HepG2 (cell line): ENCODE measurements around the gene INHBC. TPM values are rescaled to one million over a fixed set of nuclear protein-coding genes. Genes with fewer than 3 reads are reported as not detected.

Source experiments
- AHR ChIP-seq: IDR thresholded peaks from 2 replicates; pipeline ENCODE4 v1.6.1; 2018; ENCODE audit warnings: missing genetic modification reagents, missing compliant biosample characterization
- ARNTL ChIP-seq: sonication (generic); formaldehyde crosslinking; IDR thresholded peaks from 2 replicates; pipeline ENCODE4 v1.4.0; 2020; ENCODE audit warnings: mild to moderate bottlenecking, missing genetic modification reagents
- BRF2 ChIP-seq: sonication (generic); formaldehyde crosslinking; IDR thresholded peaks from 2 replicates; pipeline ENCODE4 v1.8.1; 2022; ENCODE audit warnings: mild to moderate bottlenecking, missing genetic modification reagents
- FOXA3 ChIP-seq: IDR thresholded peaks from 2 replicates; pipeline ENCODE4 v1.6.1; 2016; ENCODE audit warnings: missing genetic modification reagents, missing compliant biosample characterization
- HHEX ChIP-seq: IDR thresholded peaks from 2 replicates; pipeline ENCODE4 v1.6.1; 2016; ENCODE audit warnings: control low read depth
- KLF9 ChIP-seq: IDR thresholded peaks from 2 replicates; pipeline ENCODE4 v1.6.1; 2016; ENCODE audit warnings: low read depth
- LCORL ChIP-seq, 2 experiments: fragments of 450-650 bp in 1 of 2; sonication (generic) in 1 of 2; formaldehyde crosslinking in 1 of 2; IDR thresholded peaks; 2 replicates each; pipeline versions ENCODE4 v1.5.0 to v1.6.1; 2017 to 2020; ENCODE audit warnings: antibody characterized with exemption in 1 of 2, missing genetic modification reagents in 1 of 2
- POLR2A ChIP-seq, 2 experiments: IDR thresholded peaks; 2 replicates each; pipeline ENCODE4 v1.6.1; 2011; ENCODE audit warnings: low read depth in 2 of 2, low read length in 2 of 2, mild to moderate bottlenecking in 1 of 2, moderate library complexity in 1 of 2; ENCODE audit not compliant: insufficient read depth in 1 of 2
- RERE ChIP-seq: IDR thresholded peaks from 2 replicates; pipeline ENCODE4 v1.6.1; 2016; ENCODE audit warnings: low read depth, missing genetic modification reagents, missing compliant biosample characterization
- REXO4 ChIP-seq: sonication (generic); formaldehyde crosslinking; IDR thresholded peaks from 2 replicates; pipeline ENCODE4 v1.8.0; 2022; ENCODE audit warnings: missing genetic modification reagents, mild to moderate bottlenecking, borderline replicate concordance
- SALL1 ChIP-seq: sonication (generic); formaldehyde crosslinking; IDR thresholded peaks from 2 replicates; pipeline ENCODE4 v1.8.0; 2022; ENCODE audit warnings: mild to moderate bottlenecking, missing genetic modification reagents
- SMAD1 ChIP-seq: sonication (generic); formaldehyde crosslinking; IDR thresholded peaks from 2 replicates; pipeline ENCODE4 v1.4.0; 2020; ENCODE audit warnings: missing genetic modification reagents, low read depth, mild to moderate bottlenecking, borderline replicate concordance
- SRSF4 ChIP-seq: fragments of 200-400 bp; formaldehyde crosslinking; IDR thresholded peaks from one replicate; pipeline ENCODE4 v1.6.1; 2018; ENCODE audit warnings: mild to moderate bottlenecking, low read depth, low read length, moderate library complexity; ENCODE audit not compliant: poor library complexity, severe bottlenecking
- STAG1 ChIP-seq: sonication (generic); formaldehyde crosslinking; IDR thresholded peaks from 2 replicates; pipeline ENCODE4 v1.4.0; 2020; ENCODE audit warnings: missing genetic modification reagents
- ZNF274 ChIP-seq: sonication (generic); formaldehyde crosslinking; IDR thresholded peaks from 2 replicates; pipeline ENCODE4 v1.5.1; 2020; ENCODE audit warnings: mild to moderate bottlenecking, missing genetic modification reagents
- ZNF280D ChIP-seq: sonication (generic); formaldehyde crosslinking; IDR thresholded peaks from 2 replicates; pipeline ENCODE4 v1.5.1; 2020; ENCODE audit warnings: mild to moderate bottlenecking, missing genetic modification reagents
- ZNF362 ChIP-seq: sonication (generic); formaldehyde crosslinking; IDR thresholded peaks from 2 replicates; pipeline ENCODE4 v1.4.0; 2020; ENCODE audit warnings: missing genetic modification reagents, mild to moderate bottlenecking, borderline replicate concordance
- ZNF746 ChIP-seq: sonication (generic); formaldehyde crosslinking; IDR thresholded peaks from 2 replicates; pipeline ENCODE4 v1.8.0; 2022; ENCODE audit warnings: mild to moderate bottlenecking, missing genetic modification reagents
- ZNF780A ChIP-seq: sonication (generic); formaldehyde crosslinking; IDR thresholded peaks from 2 replicates; pipeline ENCODE4 v1.8.0; 2022; ENCODE audit warnings: mild to moderate bottlenecking, missing genetic modification reagents, moderate library complexity
- polyA plus RNA-seq, 8 experiments: library from polyadenylated mRNA; depleted of rRNA in 3 of 8; stranded (reverse) in 7 of 8; unstranded in 1 of 8; fragments of >200 nt; fragmentation: Illumina TruSeq in 4 of 8; extraction: Trizol in 4 of 8; gene quantifications; 2 replicates each; pipeline versions ENCODE4 v1.2.1 to v1.2.3, GENCODE V29; 2011 to 2016; ENCODE audit warnings: low read depth in 4 of 8, missing spikeins in 1 of 8, mixed read lengths in 1 of 8; ENCODE audit not compliant: insufficient read depth in 1 of 8
- total RNA-seq, 5 experiments: library from RNA; depleted of rRNA; stranded (reverse); fragments of >200 nt; fragmentation: Illumina TruSeq; extraction: Trizol; gene quantifications; 2 replicates each; pipeline ENCODE4 v1.2.3, GENCODE V29; 2016; ENCODE audit warnings: low read depth in 1 of 5
- TF ChIP-seq, protein P1 (sequence below): sonication (generic); formaldehyde crosslinking; IDR thresholded peaks from 2 replicates; pipeline ENCODE4 v1.8.1; 2023; ENCODE audit warnings: mild to moderate bottlenecking, missing genetic modification reagents, borderline replicate concordance

INHBC gene
- total and polyA plus RNA-seq, 2 of the 13 experiments (the other 11 are each of a cell fraction or from before 2014, with no cell fraction given): 1.8 to 13.8 TPM

DNA sequence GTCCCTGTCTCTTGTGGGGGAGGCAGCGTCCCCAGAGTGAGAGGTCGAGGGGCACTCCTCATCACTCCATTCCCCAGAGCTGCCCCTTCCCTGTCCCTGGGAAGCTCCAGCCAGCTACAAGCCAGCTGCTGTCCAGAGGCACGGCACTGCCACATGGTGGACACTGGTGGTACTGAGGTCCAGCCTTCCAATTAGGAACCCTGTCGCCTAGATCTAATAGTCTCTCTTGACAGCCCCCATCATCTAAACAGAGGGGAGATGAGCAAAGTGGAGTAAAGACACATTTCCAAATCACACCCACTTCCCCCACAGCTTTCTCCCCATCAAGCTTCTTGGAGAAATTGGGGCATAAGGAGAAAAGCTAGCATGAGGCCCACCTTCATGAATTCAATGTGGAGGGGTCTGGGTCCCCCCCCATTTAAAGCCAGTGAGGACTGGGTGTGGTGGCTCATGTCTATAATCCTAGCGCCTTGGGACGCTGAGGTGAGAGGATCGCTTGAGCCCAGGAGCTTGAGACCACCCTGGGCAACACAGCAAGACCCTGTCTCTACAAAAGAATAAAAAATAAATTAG, 18.4 kb downstream of the INHBC start (continued):
- TF ChIP-seq KLF9 (CRISPR knock-in tag): 0 out of 2 replicates have a peak, but pooled peaks have one; percentile 52
- no peak for TF ChIP-seq ZNF280D (CRISPR knock-in tag)
- peak; percentile 52; the same call in 1 of the 2 replicates for TF ChIP-seq SALL1 (CRISPR knock-in tag)
- TF ChIP-seq ZNF780A (CRISPR knock-in tag): no peak
- 0 out of 2 replicates have a peak, but pooled peaks have one; percentile 61 for TF ChIP-seq SMAD1 (CRISPR knock-in tag)
- TF ChIP-seq AHR (CRISPR knock-in tag): no peak
- TF ChIP-seq ARNTL (CRISPR knock-in tag): no peak
- TF ChIP-seq ZNF274 (CRISPR knock-in tag): no peak
- peak; percentile 30; the same call in 1 of the 2 replicates for TF ChIP-seq FOXA3
- TF ChIP-seq RERE (CRISPR knock-in tag): no peak
- no peak for TF ChIP-seq HHEX
- TF ChIP-seq STAG1 (CRISPR knock-in tag): peak; percentile 95
- no peak for TF ChIP-seq POLR2A (IDR thresholded peaks at IDR 0.05; ENCODE audit: insufficient read depth in 1 of 2, low read depth in 2 of 2, low read length in 2 of 2)
- TF ChIP-seq BRF2 (CRISPR knock-in tag): no peak
- TF ChIP-seq REXO4: no peak
- TF ChIP-seq LCORL (IDR thresholded peaks at IDR 0.05): no peak
- no peak for TF ChIP-seq LCORL (CRISPR knock-in tag; IDR thresholded peaks at IDR 0.05)
- TF ChIP-seq, protein P1, sequence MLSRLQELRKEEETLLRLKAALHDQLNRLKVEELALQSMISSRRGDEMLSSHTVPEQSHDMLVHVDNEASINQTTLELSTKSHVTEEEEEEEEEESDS (CRISPR knock-in tag): no peak
- TF ChIP-seq SRSF4: no peak
- TF ChIP-seq ZNF746 (CRISPR knock-in tag): no peak
- TF ChIP-seq ZNF362: no peak
